ENCODE results near the gene PLD1.

- no peak for TF ChIP-seq CBX5 (IDR thresholded peaks at IDR 0.05; ENCODE audit: low read depth)
- no peak for TF ChIP-seq IRF3 (IDR thresholded peaks at IDR 0.05)
- TF ChIP-seq CHD1 (IDR thresholded peaks at IDR 0.05; ENCODE audit: low read depth, low read length) = no peak
- TF ChIP-seq USF2 (IDR thresholded peaks at IDR 0.05; ENCODE audit: borderline replicate concordance, low read depth, low read length) = no peak
Observed at GRCh38 chr3:171563298-171563697, 247.0 kb downstream of the PLD1 start.

Data from GM12878 (cell line).